H9 (cell line): ENCODE results near the gene AFDN. TPM values are rescaled to one million over a fixed set of nuclear protein-coding genes. Genes with fewer than 3 reads are reported as not detected.

Source experiments
- DNase-seq: peaks from one replicate; pipeline ENCODE4 v3.0.0-alpha.2; 2017
- H2AFZ ChIP-seq: one replicate; pipeline ENCODE4 v1.6.1; 2013; ENCODE audit warnings: mild to moderate bottlenecking, low read length, control low read depth, moderate library complexity
- H2AK5ac ChIP-seq: 2 replicates; pipeline ENCODE4 v1.6.1; 2013; ENCODE audit warnings: low read length, control low read depth, mixed read lengths; ENCODE audit not compliant: insufficient read length
- H2BK120ac ChIP-seq: one replicate; pipeline ENCODE4 v1.6.1; 2013; ENCODE audit warnings: low read depth, mild to moderate bottlenecking, low read length, control low read depth, inconsistent platforms; ENCODE audit not compliant: poor library complexity, severe bottlenecking
- H2BK12ac ChIP-seq: 2 replicates; pipeline ENCODE4 v1.6.1; 2013; ENCODE audit warnings: low read length, control low read depth, mixed read lengths, low read depth; ENCODE audit not compliant: insufficient read length
- H2BK15ac ChIP-seq: 2 replicates; pipeline ENCODE4 v1.6.1; 2013; ENCODE audit warnings: low read depth, low read length, control low read depth
- H2BK20ac ChIP-seq: one replicate; pipeline ENCODE4 v1.6.1; 2013; ENCODE audit warnings: low read depth, mild to moderate bottlenecking, low read length, control low read depth, inconsistent platforms; ENCODE audit not compliant: poor library complexity, severe bottlenecking
- H2BK5ac ChIP-seq: 2 replicates; pipeline ENCODE4 v1.6.1; 2013; ENCODE audit warnings: low read length, control low read depth, mixed read lengths; ENCODE audit not compliant: insufficient read length
- H3K14ac ChIP-seq: 2 replicates; pipeline ENCODE4 v1.6.1; 2013; ENCODE audit warnings: low read length, control low read depth; ENCODE audit not compliant: insufficient read depth
- H3K18ac ChIP-seq: 2 replicates; pipeline ENCODE4 v1.6.1; 2013; ENCODE audit warnings: low read depth, mild to moderate bottlenecking, mixed read lengths, low read length, control low read depth; ENCODE audit not compliant: insufficient read length
- H3K23ac ChIP-seq: 2 replicates; pipeline ENCODE4 v1.6.1; 2013; ENCODE audit warnings: low read length, control low read depth, mixed read lengths, low read depth; ENCODE audit not compliant: insufficient read length
- H3K23me2 ChIP-seq: 2 replicates; pipeline ENCODE4 v1.6.1; 2013; ENCODE audit warnings: low read depth, mild to moderate bottlenecking, mixed read lengths, low read length, control low read depth; ENCODE audit not compliant: insufficient read length, poor library complexity, severe bottlenecking
- H3K27ac ChIP-seq: 2 replicates; pipeline ENCODE4 v1.5.1; 2013; ENCODE audit warnings: low read length, control low read depth, mixed read lengths, low read depth; ENCODE audit not compliant: insufficient read length
- H3K27me3 ChIP-seq: 2 replicates; pipeline ENCODE4 v1.6.1; 2013; ENCODE audit warnings: low read length, control low read depth, inconsistent platforms; ENCODE audit not compliant: insufficient read depth
- H3K4ac ChIP-seq: 2 replicates; pipeline ENCODE4 v1.6.1; 2013; ENCODE audit warnings: low read depth, mild to moderate bottlenecking, control low read depth, inconsistent platforms, low read length, moderate library complexity
- H3K4me1 ChIP-seq: 2 replicates; pipeline ENCODE4 v1.6.1; 2013; ENCODE audit warnings: low read length, control low read depth, inconsistent platforms; ENCODE audit not compliant: insufficient read depth
- H3K4me2 ChIP-seq: 2 replicates; pipeline ENCODE4 v1.6.1; 2013; ENCODE audit warnings: low read length, control low read depth, mixed read lengths; ENCODE audit not compliant: insufficient read length, insufficient read depth
- H3K56ac ChIP-seq: 2 replicates; pipeline ENCODE4 v1.6.1; 2013; ENCODE audit warnings: low read depth, mild to moderate bottlenecking, mixed read lengths, low read length, control low read depth; ENCODE audit not compliant: insufficient read length
- H3K79me1 ChIP-seq: 2 replicates; pipeline ENCODE4 v1.6.1; 2013; ENCODE audit warnings: low read depth, mild to moderate bottlenecking, moderate library complexity, low read length, control low read depth, inconsistent platforms; ENCODE audit not compliant: insufficient read depth, poor library complexity, severe bottlenecking
- H3K79me2 ChIP-seq: 2 replicates; pipeline ENCODE4 v1.6.1; 2013; ENCODE audit warnings: low read length, control low read depth, inconsistent platforms; ENCODE audit not compliant: insufficient read depth
- H3K9ac ChIP-seq: 2 replicates; pipeline ENCODE4 v1.6.1; 2013; ENCODE audit warnings: low read length, control low read depth, mixed read lengths; ENCODE audit not compliant: insufficient read length; ENCODE audit errors: extremely low read depth
- H3K9me3 ChIP-seq: one replicate; pipeline ENCODE4 v1.6.1; 2013; ENCODE audit warnings: low read depth, low read length, inconsistent platforms; ENCODE audit not compliant: control insufficient read depth
- H3T11ph ChIP-seq: one replicate; pipeline ENCODE4 v1.6.1; 2013; ENCODE audit warnings: mild to moderate bottlenecking, low read length, control low read depth, inconsistent platforms
- H4K20me1 ChIP-seq: one replicate; pipeline ENCODE4 v1.6.1; 2013; ENCODE audit not compliant: control insufficient read depth, insufficient read length, insufficient read depth
- H4K5ac ChIP-seq: 2 replicates; pipeline ENCODE4 v1.6.1; 2013; ENCODE audit warnings: low read depth, mild to moderate bottlenecking, mixed read lengths, low read length, control low read depth; ENCODE audit not compliant: insufficient read length
- H4K8ac ChIP-seq: replicated peaks from 2 replicates; pipeline ENCODE4 v1.6.1; 2013; ENCODE audit warnings: low read length, control low read depth, mixed read lengths, low read depth; ENCODE audit not compliant: insufficient read length
- H4K91ac ChIP-seq: 2 replicates; pipeline ENCODE4 v1.6.1; 2013; ENCODE audit warnings: low read depth, mild to moderate bottlenecking, moderate library complexity, mixed read lengths, low read length, control low read depth; ENCODE audit not compliant: insufficient read length
- H3K27ac Mint-ChIP-seq, 3 experiments: 2 replicates in 2 of 3; 3 replicates in 1 of 3; pipeline ENCODE4 v1.8.0; 2020 to 2021; ENCODE audit warnings: mixed read lengths in 3 of 3, mild to moderate bottlenecking in 1 of 3, moderate library complexity in 1 of 3
- H3K27me3 Mint-ChIP-seq: 2 replicates; pipeline ENCODE4 v1.8.0; 2021; ENCODE audit warnings: low read depth, mild to moderate bottlenecking, moderate library complexity, mixed read lengths
- H3K36me3 Mint-ChIP-seq, 3 experiments: 2 replicates in 2 of 3; 3 replicates in 1 of 3; pipeline ENCODE4 v1.8.0; 2020 to 2021; ENCODE audit warnings: low read depth in 3 of 3, mixed read lengths in 3 of 3; ENCODE audit not compliant: insufficient read depth in 1 of 3
- H3K4me1 Mint-ChIP-seq, 2 experiments: 2 replicates each; pipeline ENCODE4 v1.8.0; 2020; ENCODE audit warnings: mixed read lengths in 2 of 2
- H3K4me3 Mint-ChIP-seq, 2 experiments: 2 replicates in 1 of 2; 3 replicates in 1 of 2; pipeline ENCODE4 v1.8.0; 2020 to 2021; ENCODE audit warnings: mild to moderate bottlenecking in 2 of 2, mixed read lengths in 2 of 2, moderate library complexity in 1 of 2
- H3K9me3 Mint-ChIP-seq, 2 experiments: 2 replicates in 1 of 2; 3 replicates in 1 of 2; pipeline ENCODE4 v1.8.0; 2020; ENCODE audit warnings: mild to moderate bottlenecking in 2 of 2, mixed read lengths in 2 of 2, moderate library complexity in 1 of 2
- CTCF ChIP-seq: fragments of 200-600 bp; sonication (generic); conservative IDR thresholded peaks from 3 replicates; pipeline ENCODE4 v1.8.0; 2021; ENCODE audit warnings: antibody characterized with exemption, mild to moderate bottlenecking
- WGBS: extraction: QIAGEN DNeasy Blood & Tissue Kit; methylation state at CpG from one replicate; pipeline ENCODE4 v1.1.7; 2013; ENCODE audit warnings: missing lambda C conversion rate, low lambda C conversion rate, mixed read lengths; ENCODE audit not compliant: insufficient read length; ENCODE audit errors: extremely low coverage; 5-methylcytosine and 5-hydroxymethylcytosine counted together
- total RNA-seq: library from RNA; stranded (reverse); gene quantifications from 2 replicates; pipeline ENCODE4 v1.2.1, GENCODE V29; 2021

The AFDN gene
- total RNA-seq, 1 experiment from 2014 or later = 157 TPM

- Histone ChIP-seq H3K27me3 (no peaks in the 10 kb centered on the region), H3T11ph (no peak overlapping the region), H4K91ac (no peak overlapping the region), H3K9me3 (no peaks in the 10 kb centered on the region), H4K20me1 (no peaks in the 10 kb centered on the region), H3K27ac (no peak overlapping the region), H2BK5ac (no peak overlapping the region), H2BK120ac (no peak overlapping the region), H3K56ac (no peak overlapping the region), H2AFZ (no peak overlapping the region), H4K5ac (no peak overlapping the region), H3K4me2 (no peak overlapping the region), H3K23ac (no peak overlapping the region), H3K4ac (no peak overlapping the region), H3K14ac (no peak overlapping the region), H4K8ac (no peak overlapping the region), H3K4me1 (no peaks in the 10 kb centered on the region), H2BK15ac (no peak overlapping the region), H3K79me2 (no peaks in the 10 kb centered on the region), H2AK5ac (no peak overlapping the region), H3K18ac (no peak overlapping the region), H3K9ac (no peak overlapping the region), H3K79me1 (no peaks in the 10 kb centered on the region), H2BK20ac (no peak overlapping the region), H3K23me2 (no peaks in the 10 kb centered on the region), H2BK12ac (no peak overlapping the region)
- Mint-ChIP-seq H3K4me3 (no peak overlapping the region), H3K27me3 (no peaks in the 10 kb centered on the region), H3K9me3 (no peaks in the 10 kb centered on the region), H3K27ac (peak overlapping the region in 1 of 3 experiments; percentile 7; a peak in 1 of 7 replicates), H3K4me1 (no peaks in the 10 kb centered on the region), H3K36me3 (peaks cover 36 to 84% (median 73%) of the 10 kb centered on the region in 3 experiments)
- no peak for TF ChIP-seq CTCF
- DNase-seq = no peak
- WGBS = no CpG with 5 or more reads among the region's 39 CpGs
These were observed 139.2 kb downstream of the AFDN start for GRCh38 chr6:167965592-167966539.
